HEK293T (cell line): ENCODE results near the gene NFX1.
"Not testable (repeated sequence)": the region's sequence is repeated elsewhere in the genome, so short reads cannot be mapped to it uniquely, and the experiment has no call there.

ENCODE experiments used
- CTCF ChIA-PET: fragments of 350-600 bp; formaldehyde crosslinking; extraction: SDS; loops from one replicate; lab custom pipeline; 2021; ENCODE audit warnings: antibody characterized with exemption, inconsistent platforms; lab: Yijun Ruan, JAX
- POLR2A ChIA-PET: fragments of 350-600 bp; formaldehyde crosslinking; extraction: SDS; loops from one replicate; lab custom pipeline; 2020; ENCODE audit warnings: antibody characterized with exemption, inconsistent platforms; lab: Yijun Ruan, JAX
- DNase-seq: peaks from one replicate; pipeline ENCODE4 v3.0.0; 2012; ENCODE audit warnings: mixed read lengths; ENCODE audit errors: extremely low spot score
- CTBP1 ChIP-seq: fragments of 450-650 bp; IDR thresholded peaks from 2 replicates; pipeline ENCODE4 v1.6.1; 2016; ENCODE audit warnings: borderline replicate concordance
- ELF4 ChIP-seq: fragments of 450-650 bp; IDR thresholded peaks from 2 replicates; pipeline ENCODE4 v1.6.1; 2017; ENCODE audit warnings: antibody characterized with exemption
- FOXA1 ChIP-seq: fragments of 450-650 bp; IDR thresholded peaks from 2 replicates; pipeline ENCODE4 v1.6.1; 2016; ENCODE audit warnings: mild to moderate bottlenecking
- FOXM1 ChIP-seq: fragments of 450-650 bp; IDR thresholded peaks from 2 replicates; pipeline ENCODE4 v1.6.1; 2017; ENCODE audit warnings: mild to moderate bottlenecking, borderline replicate concordance
- HDGF ChIP-seq: fragments of 450-650 bp; IDR thresholded peaks from 2 replicates; pipeline ENCODE4 v1.6.1; 2017; ENCODE audit warnings: antibody characterized with exemption, borderline replicate concordance
- L3MBTL2 ChIP-seq: fragments of 450-650 bp; conservative IDR thresholded peaks from 2 replicates; pipeline ENCODE4 v1.6.1; 2016; ENCODE audit warnings: mild to moderate bottlenecking
- LEF1 ChIP-seq: fragments of 450-650 bp; IDR thresholded peaks from 2 replicates; pipeline ENCODE4 v1.6.1; 2017; ENCODE audit warnings: mild to moderate bottlenecking, borderline replicate concordance
- TARDBP ChIP-seq: fragments of 450-650 bp; IDR thresholded peaks from 2 replicates; pipeline ENCODE4 v1.6.1; 2016
- ZNF384 ChIP-seq: fragments of 450-650 bp; IDR thresholded peaks from 2 replicates; pipeline ENCODE4 v1.6.1; 2016
- TF ChIP-seq, protein P1 (sequence below): fragments of 450-650 bp; IDR thresholded peaks from 2 replicates; pipeline ENCODE4 v1.6.1; 2016

NFX1 gene

DNA sequence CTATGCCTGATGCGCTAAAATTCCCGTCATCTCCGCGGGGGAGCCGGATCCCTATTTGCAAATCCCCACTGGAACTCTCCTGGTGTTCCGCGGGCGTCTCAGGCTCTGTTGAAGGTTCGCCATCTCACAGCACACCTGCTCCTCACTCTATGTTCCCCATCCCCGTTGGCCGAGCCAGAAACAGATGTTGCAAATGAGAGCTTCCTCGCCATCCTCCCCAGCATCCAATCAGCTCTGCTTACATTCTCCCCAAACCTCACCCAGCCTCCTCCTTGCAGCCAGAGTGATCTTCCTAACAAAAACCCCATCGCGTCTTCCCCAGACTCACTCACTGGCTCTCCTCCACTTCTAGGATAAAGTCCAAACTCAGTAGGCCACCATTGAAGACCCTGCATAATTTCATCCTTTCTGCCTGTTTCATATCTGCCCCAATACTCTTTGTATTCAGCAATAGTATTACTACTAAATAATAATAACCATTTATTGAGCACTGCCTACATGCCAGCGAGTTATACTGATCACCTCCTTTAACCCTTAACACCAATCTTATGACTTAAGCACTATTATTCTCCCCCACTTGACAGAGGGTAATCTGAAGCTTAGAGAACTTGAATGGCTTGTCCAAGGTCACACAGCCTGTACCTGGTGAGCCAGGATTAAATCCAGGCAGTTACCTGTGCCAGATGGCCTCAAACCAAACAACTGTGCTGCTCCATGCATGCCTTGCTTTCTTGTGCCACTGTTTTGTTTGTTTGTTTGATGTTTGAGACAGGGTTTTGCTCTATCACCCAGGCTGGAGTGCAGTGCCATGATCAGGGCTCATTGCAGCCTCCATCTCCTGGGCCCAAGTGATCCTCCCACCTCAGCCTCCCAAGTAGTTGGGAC is 98.0 kb downstream of the NFX1 start:
- TF ChIP-seq FOXA1 (no peak), ELF4 (no peak), TARDBP (no peak), ZNF384 (no peak)
- TF ChIP-seq, protein P1, sequence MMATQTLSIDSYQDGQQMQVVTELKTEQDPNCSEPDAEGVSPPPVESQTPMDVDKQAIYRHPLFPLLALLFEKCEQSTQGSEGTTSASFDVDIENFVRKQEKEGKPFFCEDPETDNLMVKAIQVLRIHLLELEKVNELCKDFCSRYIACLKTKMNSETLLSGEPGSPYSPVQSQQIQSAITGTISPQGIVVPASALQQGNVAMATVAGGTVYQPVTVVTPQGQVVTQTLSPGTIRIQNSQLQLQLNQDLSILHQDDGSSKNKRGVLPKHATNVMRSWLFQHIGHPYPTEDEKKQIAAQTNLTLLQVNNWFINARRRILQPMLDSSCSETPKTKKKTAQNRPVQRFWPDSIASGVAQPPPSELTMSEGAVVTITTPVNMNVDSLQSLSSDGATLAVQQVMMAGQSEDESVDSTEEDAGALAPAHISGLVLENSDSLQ, result no peak
- DNase-seq, result no peak
- ChIA-PET POLR2A (no interaction called here), CTCF (interaction anchor here (1.2 kb wide), 1 partner anchor 65 kb away, joined by 4 read pairs; no protein-coding TSS in a partner anchor)

DNA sequence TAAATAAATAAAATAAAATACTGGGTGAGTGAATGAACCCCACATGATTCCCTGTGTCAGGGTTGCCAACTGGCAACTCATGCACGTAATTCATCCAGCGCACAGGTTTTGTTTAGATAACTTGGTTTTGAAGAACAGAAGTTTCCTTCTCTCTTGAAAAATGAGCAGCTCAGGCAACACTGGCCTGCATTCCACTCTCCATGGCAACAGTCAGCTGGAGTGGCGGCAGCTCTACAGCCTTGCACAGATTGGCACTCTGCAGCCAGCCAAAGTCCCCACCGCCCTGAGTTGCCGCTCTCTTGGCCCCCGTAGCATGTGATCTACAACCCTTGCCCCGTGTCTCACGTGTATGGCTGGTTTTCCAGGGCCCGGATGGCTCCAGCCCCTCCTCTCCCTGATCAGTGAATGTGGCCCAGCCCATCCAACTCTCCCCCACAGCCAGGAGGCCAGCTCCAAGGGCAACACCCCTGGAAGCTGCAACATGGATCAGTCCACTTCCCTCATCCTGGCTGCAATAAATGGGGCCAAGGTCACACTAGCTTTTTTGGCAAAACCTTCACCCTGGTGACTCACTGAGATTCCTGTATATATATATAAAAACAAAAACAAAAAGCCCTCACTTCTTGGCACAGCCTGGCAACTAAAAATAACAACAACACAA is 100.9 kb downstream of the NFX1 start:
- POLR2A ChIA-PET, DNase-seq: not testable (repeated sequence)
- CTCF ChIA-PET, result interaction anchor here (0.6 kb wide), 1 partner anchor 62 kb away, joined by 4 read pairs; no protein-coding TSS in a partner anchor
- TF ChIP-seq L3MBTL2, result 0 out of 2 replicates have a peak, but pooled peaks have one; percentile 31

DNA sequence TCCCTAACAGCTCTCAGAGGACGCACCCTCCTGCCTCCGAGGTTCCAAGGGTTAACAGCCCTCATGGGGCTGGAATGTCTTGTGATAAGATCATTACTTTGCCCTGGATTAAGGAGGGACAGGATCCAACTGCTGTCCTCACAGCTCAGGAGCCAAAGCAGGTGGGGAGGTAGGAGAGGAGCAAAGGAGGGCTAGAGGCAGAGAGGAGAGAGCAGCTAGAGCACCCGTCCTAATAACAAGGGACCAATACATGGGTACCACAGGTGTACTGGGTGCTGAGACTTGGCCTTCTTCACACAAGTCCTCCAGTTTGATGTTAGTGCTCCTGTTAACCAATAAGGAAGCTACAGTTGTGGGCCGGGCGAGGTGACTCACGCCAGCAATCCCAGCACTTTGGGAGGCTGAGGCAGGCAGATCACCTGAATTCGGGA is 102.3 kb downstream of the NFX1 start:
- CTCF ChIA-PET, POLR2A ChIA-PET, DNase-seq: not testable (repeated sequence)

DNA sequence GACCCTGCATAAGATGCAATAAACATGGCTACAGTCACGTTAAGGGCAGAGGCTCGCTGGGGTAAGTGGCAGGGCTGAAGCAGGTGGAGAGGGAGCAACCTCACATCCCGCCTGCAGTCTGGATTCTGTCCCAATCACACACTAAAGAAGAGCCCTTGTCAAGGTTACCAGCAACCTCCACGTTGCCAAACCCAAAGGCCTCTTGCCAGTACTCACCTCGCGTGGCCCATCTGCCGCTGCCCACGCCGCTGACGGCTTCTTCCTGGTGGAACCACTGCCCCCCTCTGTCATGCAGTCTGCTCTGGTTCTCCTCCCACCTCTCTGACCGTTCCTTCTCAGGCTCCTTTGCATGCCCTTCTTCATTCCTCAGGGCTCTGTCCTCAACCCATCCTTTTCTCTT is 103.3 kb downstream of the NFX1 start:
- POLR2A ChIA-PET, result no interaction called here
- CTCF ChIA-PET, result no interaction called here

DNA sequence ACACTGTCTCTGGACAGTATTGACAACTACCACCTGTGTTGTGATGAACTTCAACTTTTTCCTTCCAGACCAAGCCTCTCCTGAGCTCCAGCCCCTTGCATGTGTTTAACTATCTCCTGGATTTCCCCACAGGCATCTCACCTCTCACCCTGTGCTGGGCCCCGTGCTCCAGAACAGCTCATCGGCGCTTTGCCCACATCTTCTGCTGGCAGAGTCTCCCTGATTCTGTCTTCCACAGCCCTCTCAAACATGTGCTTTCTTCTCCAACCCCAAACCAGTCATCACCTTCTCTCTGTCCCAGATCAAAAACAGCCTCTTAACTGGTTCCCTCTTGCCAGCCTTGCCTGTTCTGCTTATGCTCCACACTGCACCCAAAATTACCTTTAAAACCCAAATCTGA is 103.7 kb downstream of the NFX1 start:
- DNase-seq, CTCF ChIA-PET, POLR2A ChIA-PET: not testable (repeated sequence)

More for the DNA sequence above, 103.3 kb downstream of the NFX1 start:
- TF ChIP-seq CTBP1 (no peak), HDGF (no peak), FOXM1 (no peak), LEF1 (no peak)
- DNase-seq, result no peak

DNA sequence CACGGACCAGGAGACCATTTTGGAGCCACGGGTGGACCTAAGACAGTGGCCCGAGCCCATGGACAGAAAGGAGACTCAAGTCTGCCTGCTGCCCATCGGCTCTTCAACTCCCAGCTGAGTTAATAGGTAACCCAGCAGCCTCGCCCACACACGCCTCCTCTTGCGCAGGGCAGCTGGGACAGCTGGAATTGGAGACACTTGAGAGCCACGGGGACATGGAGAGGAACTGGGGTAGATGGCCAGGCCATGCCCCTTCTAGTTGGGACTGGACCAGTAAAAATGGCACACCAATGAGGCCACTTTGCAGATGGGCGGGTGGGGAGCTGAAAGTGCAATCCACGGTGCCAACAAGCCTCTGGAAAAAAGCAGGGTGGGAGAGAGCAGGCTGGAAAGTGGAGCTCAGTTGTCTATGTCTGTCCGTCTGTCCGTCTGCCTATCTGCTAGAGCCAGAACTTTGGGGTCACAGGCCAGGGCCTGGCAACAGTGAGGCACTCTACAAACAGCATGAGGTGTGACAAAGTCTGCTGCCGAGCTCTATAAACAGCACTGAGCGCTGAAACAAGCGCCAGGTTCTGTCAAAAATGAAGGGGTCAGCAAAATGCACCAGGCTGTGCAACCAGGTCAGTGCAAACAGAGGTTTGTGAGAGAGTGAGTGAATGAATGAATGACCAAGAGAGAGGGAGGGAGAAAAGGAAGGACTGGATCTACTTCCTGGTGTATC is 105.0 kb downstream of the NFX1 start:
- CTCF ChIA-PET, POLR2A ChIA-PET, DNase-seq: not testable (repeated sequence)

DNA sequence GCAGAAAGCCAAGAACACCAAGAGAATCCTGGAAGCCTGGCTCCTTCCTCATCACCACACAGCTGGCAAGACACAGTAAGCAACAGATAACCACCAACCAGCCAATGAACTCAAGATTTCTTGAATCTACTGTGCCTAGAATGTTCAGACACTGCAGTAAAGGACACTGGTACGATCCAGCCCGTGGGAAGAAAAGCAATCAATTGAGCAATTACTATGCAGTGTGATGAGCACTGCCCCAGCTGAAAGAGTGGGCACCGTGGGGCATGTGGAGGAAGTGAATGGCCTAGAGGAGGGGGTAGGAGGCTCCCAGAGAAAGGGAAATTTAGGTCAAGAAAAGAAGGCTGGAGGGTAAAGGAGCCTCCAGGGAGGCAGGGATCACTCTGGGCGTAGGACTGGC is 107.5 kb downstream of the NFX1 start:
- DNase-seq, POLR2A ChIA-PET, CTCF ChIA-PET: not testable (repeated sequence)

DNA sequence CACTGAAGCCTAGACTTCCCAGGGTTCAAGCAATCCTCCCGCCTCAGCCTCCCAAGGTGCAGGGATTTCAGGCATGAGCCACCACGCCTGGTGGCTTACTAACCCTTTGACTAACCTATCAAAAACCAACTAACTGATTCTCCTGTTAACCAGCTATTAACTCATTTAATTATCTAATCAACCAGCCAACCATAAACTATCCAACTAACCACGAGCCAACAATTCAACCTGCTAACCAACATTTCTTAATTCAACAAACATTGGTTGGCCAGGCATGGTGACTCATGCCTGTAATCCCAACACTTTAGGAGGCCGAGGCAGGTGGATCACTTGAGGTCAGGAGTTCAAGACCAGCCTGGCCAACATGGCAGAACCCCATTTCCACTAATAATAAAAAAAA is 108.7 kb downstream of the NFX1 start:
- CTCF ChIA-PET, POLR2A ChIA-PET, DNase-seq: not testable (repeated sequence)

DNA sequence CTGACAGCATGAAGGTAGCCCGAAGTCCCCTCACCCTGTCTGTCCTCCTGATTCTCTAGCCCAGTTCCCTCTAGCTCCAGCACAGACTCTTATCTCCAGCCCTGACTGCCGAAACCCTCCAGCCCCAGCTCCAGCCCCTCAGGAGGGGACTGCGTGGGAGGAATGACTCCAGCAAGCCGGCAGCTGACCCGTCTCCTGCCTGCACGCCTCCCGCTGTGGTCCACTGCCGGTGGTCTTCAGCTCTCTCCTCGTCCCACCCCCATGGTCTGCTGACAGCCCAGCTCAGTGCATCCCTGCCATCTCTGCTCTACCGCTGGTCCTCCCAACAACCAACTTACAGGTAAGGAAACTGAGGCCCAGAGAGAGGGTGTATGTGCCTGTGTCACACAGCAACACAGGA is 111.5 kb downstream of the NFX1 start:
- CTCF ChIA-PET, POLR2A ChIA-PET, DNase-seq: not testable (repeated sequence)

DNA sequence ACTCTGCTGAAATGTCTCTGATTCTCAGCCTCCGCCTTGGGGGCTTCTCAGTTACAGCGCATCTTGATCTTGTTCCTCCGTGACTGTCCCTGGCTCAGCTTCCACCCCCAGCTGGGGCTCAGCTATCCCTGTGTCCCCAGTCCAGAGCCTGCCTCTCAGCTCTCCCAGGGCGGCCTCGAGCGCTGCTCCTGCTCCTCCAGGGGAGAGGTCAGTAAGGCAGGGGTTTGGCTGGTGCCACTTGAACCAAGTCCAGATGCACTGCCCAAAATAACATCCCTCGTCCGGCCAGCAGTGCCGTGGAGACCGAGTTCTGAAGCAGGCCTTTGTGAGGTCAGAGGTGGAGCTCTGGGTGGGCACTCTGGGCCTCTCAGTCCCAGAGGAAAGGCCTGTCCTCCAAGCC is 112.1 kb downstream of the NFX1 start, which contains the start of gene AQP7:
TSS of gene AQP7 (minus strand) at position 198 of the 400 bp plus-strand sequence. CDS start 1,306 bp downstream, outside the sequence.
- POLR2A ChIA-PET, DNase-seq: not testable (repeated sequence)
- CTCF ChIA-PET, result interaction anchor here (1.0 kb wide), 1 partner anchor 60 kb away, joined by 4 read pairs; no protein-coding TSS in a partner anchor
